WTC11 (cell line): ENCODE measurements around the gene ANO3. TPM values are rescaled to one million over a fixed set of nuclear protein-coding genes. Genes with fewer than 3 reads are reported as not detected.

ENCODE experiments used
- ATAC-seq: fragments of 200-7000 bp; cut with Tn5 transposase; 2 replicates; pipeline ENCODE4 v1.10.0; 2021; ENCODE audit warnings: mild to moderate bottlenecking, moderate library complexity
- CTCF ChIA-PET: fragments of 300-600 bp; sonication (Branson Sonifier 250); formaldehyde crosslinking; loops from one replicate; lab custom pipeline; 2021; ENCODE audit warnings: antibody characterized with exemption; lab: Charles Lee
- POLR2A ChIA-PET: fragments of 350-600 bp; sonication (Branson Sonifier 250); formaldehyde crosslinking; loops from one replicate; lab custom pipeline; 2021; ENCODE audit warnings: antibody characterized with exemption; lab: Charles Lee
- DNase-seq: peaks from one replicate; pipeline ENCODE4 v3.0.0; 2021; ENCODE audit warnings: low spot score
- H3K27ac Mint-ChIP-seq: 2 replicates; pipeline ENCODE4 v1.8.0; 2021; ENCODE audit warnings: mixed read lengths
- H3K27me3 Mint-ChIP-seq: 2 replicates; pipeline ENCODE4 v1.8.0; 2021; ENCODE audit warnings: low read depth, mild to moderate bottlenecking, moderate library complexity, mixed read lengths
- H3K36me3 Mint-ChIP-seq: 2 replicates; pipeline ENCODE4 v1.8.0; 2021; ENCODE audit warnings: mixed read lengths
- H3K4me1 Mint-ChIP-seq: 2 replicates; pipeline ENCODE4 v1.8.0; 2022; ENCODE audit warnings: mixed read lengths
- H3K4me3 Mint-ChIP-seq: 2 replicates; pipeline ENCODE4 v1.8.0; 2021; ENCODE audit warnings: mild to moderate bottlenecking, moderate library complexity, mixed read lengths
- H3K9me3 Mint-ChIP-seq: 2 replicates; pipeline ENCODE4 v1.8.0; 2021; ENCODE audit warnings: mixed read lengths
- E2F1 ChIP-seq: sonication (generic); formaldehyde crosslinking; IDR thresholded peaks from 2 replicates; pipeline ENCODE4 v1.8.0; 2022; ENCODE audit warnings: mild to moderate bottlenecking, missing genetic modification reagents
- FOXP4 ChIP-seq: sonication (generic); formaldehyde crosslinking; IDR thresholded peaks from 2 replicates; pipeline ENCODE4 v1.8.0; 2022; ENCODE audit warnings: mild to moderate bottlenecking, missing genetic modification reagents
- PRDM15 ChIP-seq: sonication (generic); formaldehyde crosslinking; IDR thresholded peaks from 2 replicates; pipeline ENCODE4 v1.8.0; 2022; ENCODE audit warnings: missing genetic modification reagents
- ZNF121 ChIP-seq: sonication (generic); formaldehyde crosslinking; IDR thresholded peaks from 2 replicates; pipeline ENCODE4 v1.8.0; 2023; ENCODE audit warnings: missing genetic modification reagents
- ZNF281 ChIP-seq: sonication (generic); formaldehyde crosslinking; IDR thresholded peaks from 2 replicates; pipeline ENCODE4 v1.8.0; 2023; ENCODE audit warnings: mild to moderate bottlenecking, missing genetic modification reagents
- ZNF416 ChIP-seq: fragments of 250-450 bp; sonication (Bioruptor Pico); IDR thresholded peaks from 2 replicates; pipeline ENCODE4 v1.9.0; 2021; ENCODE audit warnings: mild to moderate bottlenecking, inconsistent platforms
- ZNF532 ChIP-seq: fragments of 250-450 bp; sonication (Bioruptor Pico); IDR thresholded peaks from 2 replicates; pipeline ENCODE4 v1.9.0; 2021; ENCODE audit warnings: mild to moderate bottlenecking, borderline replicate concordance
- ZSCAN18 ChIP-seq: fragments of 250-450 bp; sonication (Bioruptor Pico); IDR thresholded peaks from 2 replicates; pipeline ENCODE4 v2.1.2; 2022; ENCODE audit warnings: mild to moderate bottlenecking, moderate library complexity
- total RNA-seq: library from RNA; stranded (reverse); gene quantifications from 3 replicates; pipeline ENCODE4 v1.2.3, GENCODE V29; 2021

The ANO3 gene
- total RNA-seq, 1 experiment from 2014 or later = 0.11 TPM

GRCh38 chr11:26569646-26570045 lies 237.7 kb downstream of the ANO3 start (continued):
- TF ChIP-seq PRDM15 = no peak

- CTCF ChIA-PET = interaction anchor here (1.2 kb wide), 1 partner anchor 288 kb away, joined by 3 read pairs; no protein-coding TSS in a partner anchor
- H3K27ac Mint-ChIP-seq = peak within 1 kb of the TSS; percentile 87
These were observed 240.1 kb downstream of the ANO3 start, which contains the start of gene MUC15 for GRCh38 chr11:26571861-26572654. Gene MUC15 (minus strand): TSS chr11:26572263. CDS start chr11:26567094, 5,169 bp downstream.

GRCh38 chr11:26572770-26573402 lies 241.0 kb downstream of the ANO3 start:
- CTCF ChIA-PET = interaction anchor here (0.9 to 1.2 kb wide), 2 partner anchors 50 to 288 kb away, joined by 3 read pairs; no protein-coding TSS in a partner anchor
- H3K4me3 Mint-ChIP-seq = no peak overlapping the region
- ATAC-seq = peak; percentile 51
- no peak for TF ChIP-seq ZSCAN18
- no peak for TF ChIP-seq ZNF416 (CRISPR knock-in tag)
- no peak for TF ChIP-seq ZNF532 (CRISPR knock-in tag)
- no peak for TF ChIP-seq FOXP4 (CRISPR knock-in tag)

More at GRCh38 chr11:26571861-26572654, 240.1 kb downstream of the ANO3 start, which contains the start of gene MUC15:
- peaks cover 20% of the 10 kb centered on the region for H3K4me1 Mint-ChIP-seq
- peak; percentile 80 for ATAC-seq
- H3K4me3 Mint-ChIP-seq = no peak within 1 kb of the TSS
- POLR2A ChIA-PET = no interaction called here
- no peaks in the 10 kb centered on the region for H3K27me3 Mint-ChIP-seq
- H3K36me3 Mint-ChIP-seq = no peaks in the 10 kb centered on the region
- TF ChIP-seq ZNF281 (CRISPR knock-in tag) (no peak), ZNF121 (CRISPR knock-in tag) (no peak), E2F1 (no peak)
- TF ChIP-seq, all 79 proteins: peak for 0
- DNase-seq = no peak
- H3K9me3 Mint-ChIP-seq = no peaks in the 10 kb centered on the region

More at GRCh38 chr11:26572770-26573402, 241.0 kb downstream of the ANO3 start:
- no peak for DNase-seq
- Mint-ChIP-seq H3K9me3 (no peaks in the 10 kb centered on the region), H3K36me3 (no peaks in the 10 kb centered on the region), H3K27me3 (no peaks in the 10 kb centered on the region), H3K27ac (peak overlapping the region; percentile 87), H3K4me1 (peaks cover 20% of the 10 kb centered on the region)
- POLR2A ChIA-PET = no interaction called here
